SU-DHL-6 (cell line): Measurements from ENCODE around the gene TSPAN18.

Experiments used
- H2AFZ ChIP-seq: fragments of 200-600 bp; sonication (generic); 2 replicates; pipeline ENCODE4 v1.6.1; 2014; ENCODE audit warnings: low read depth, mild to moderate bottlenecking, moderate library complexity, mixed read lengths, antibody characterized with exemption, low read length; ENCODE audit not compliant: severe bottlenecking
- H3F3A ChIP-seq: fragments of 200-600 bp; shearing (Covaris generic); 2 replicates; pipeline ENCODE4 v1.6.0; 2016; ENCODE audit warnings: antibody characterized with exemption, mild to moderate bottlenecking; ENCODE audit not compliant: insufficient read depth
- H3K27ac ChIP-seq: fragments of 200-600 bp; sonication (generic); 2 replicates; pipeline ENCODE4 v1.5.1; 2016; ENCODE audit warnings: low read depth, mild to moderate bottlenecking, low read length, moderate library complexity, mixed read lengths
- H3K27me3 ChIP-seq: fragments of 200-600 bp; sonication (generic), shearing (Covaris generic); 2 replicates; pipeline ENCODE4 v1.6.0; 2014; ENCODE audit warnings: mild to moderate bottlenecking, low read length
- H3K36me3 ChIP-seq: fragments of 200-600 bp; sonication (generic); 2 replicates; pipeline ENCODE4 v1.6.1; 2014; ENCODE audit warnings: mild to moderate bottlenecking, low read length, mixed read lengths
- H3K4me2 ChIP-seq: fragments of 300-600, 200-600 bp; shearing (Covaris generic), sonication (generic); 2 replicates; pipeline ENCODE4 v1.6.0; 2014; ENCODE audit warnings: low read length, low read depth, mild to moderate bottlenecking; ENCODE audit not compliant: poor library complexity, severe bottlenecking
- H3K4me3 ChIP-seq: fragments of 200-600 bp; sonication (generic); 2 replicates; pipeline ENCODE4 v1.5.1; 2014; ENCODE audit warnings: antibody characterized with exemption, low read length, mild to moderate bottlenecking, mixed read lengths; ENCODE audit not compliant: insufficient read depth, poor library complexity, severe bottlenecking
- H3K79me2 ChIP-seq: fragments of 200-600 bp; sonication (generic); 2 replicates; pipeline ENCODE4 v1.6.1; 2014; ENCODE audit warnings: mild to moderate bottlenecking, low read length, moderate library complexity; ENCODE audit not compliant: insufficient read depth
- H3K9ac ChIP-seq: fragments of 200-600 bp; sonication (generic); 2 replicates; pipeline ENCODE4 v1.7.0; 2014; ENCODE audit warnings: mild to moderate bottlenecking, low read length
- H3K9me2 ChIP-seq: fragments of 200-600 bp; sonication (generic); replicated peaks from 2 replicates; pipeline ENCODE4 v1.6.1; 2014; ENCODE audit warnings: low read length; ENCODE audit not compliant: insufficient read depth
- H3K9me3 ChIP-seq: fragments of 200-600 bp; sonication (generic); 2 replicates; pipeline ENCODE4 v1.6.1; 2014; ENCODE audit warnings: low read length, mixed read lengths; ENCODE audit not compliant: insufficient read depth
- H4K20me1 ChIP-seq: fragments of 200-600 bp; sonication (generic); 2 replicates; pipeline ENCODE4 v1.6.1; 2014; ENCODE audit warnings: low read depth, mild to moderate bottlenecking, antibody characterized with exemption, low read length, moderate library complexity, mixed read lengths
- EZH2phosphoT487 ChIP-seq: fragments of 200-600 bp; sonication (generic), shearing (Covaris generic); conservative IDR thresholded peaks from 2 replicates; pipeline ENCODE4 v1.6.1; 2018; ENCODE audit warnings: mild to moderate bottlenecking, antibody characterized with exemption, low read length, moderate library complexity, mixed read lengths
- TF ChIP-seq, protein P1 (sequence below): fragments of 200-600 bp; sonication (generic); IDR thresholded peaks from one replicate; pipeline ENCODE4 v1.5.1; 2017; ENCODE audit warnings: antibody characterized with exemption, mild to moderate bottlenecking, low read length, moderate library complexity; ENCODE audit not compliant: insufficient read depth, poor library complexity, severe bottlenecking

TSPAN18 gene

DNA sequence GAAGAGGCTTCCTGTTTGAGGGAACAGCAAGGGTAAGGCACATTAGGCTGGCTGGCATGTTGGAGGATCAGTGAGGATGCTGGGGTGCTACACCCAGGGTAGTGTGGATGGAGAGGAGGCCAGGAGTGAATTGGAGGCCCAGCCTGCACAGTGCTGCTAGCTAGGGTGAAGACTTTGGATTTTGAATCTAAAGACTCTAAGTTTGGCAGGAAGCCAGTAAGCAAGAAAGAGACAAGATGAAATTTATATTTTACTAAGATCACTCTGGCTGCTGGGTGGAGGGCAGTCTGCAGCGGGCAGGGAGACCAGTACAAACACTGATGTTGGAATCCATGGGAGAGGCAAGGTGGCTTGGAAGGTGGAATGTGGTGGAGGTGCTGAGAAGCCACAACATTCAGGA is 43.6 kb downstream of the TSPAN18 start:
- no peak overlapping the region for H3K27ac ChIP-seq
- no peaks in the 10 kb centered on the region for H3F3A ChIP-seq
- no peaks in the 10 kb centered on the region for H3K9me2 ChIP-seq
- no peak overlapping the region for H3K4me2 ChIP-seq
- no peaks in the 10 kb centered on the region for H3K27me3 ChIP-seq
- no peaks in the 10 kb centered on the region for H3K79me2 ChIP-seq
- H3K36me3 ChIP-seq = no peaks in the 10 kb centered on the region
- H3K9me3 ChIP-seq = no peaks in the 10 kb centered on the region
- H3K9ac ChIP-seq = no peak overlapping the region
- H4K20me1 ChIP-seq = no peaks in the 10 kb centered on the region
- no peak for TF ChIP-seq EZH2phosphoT487
- TF ChIP-seq, protein P1, sequence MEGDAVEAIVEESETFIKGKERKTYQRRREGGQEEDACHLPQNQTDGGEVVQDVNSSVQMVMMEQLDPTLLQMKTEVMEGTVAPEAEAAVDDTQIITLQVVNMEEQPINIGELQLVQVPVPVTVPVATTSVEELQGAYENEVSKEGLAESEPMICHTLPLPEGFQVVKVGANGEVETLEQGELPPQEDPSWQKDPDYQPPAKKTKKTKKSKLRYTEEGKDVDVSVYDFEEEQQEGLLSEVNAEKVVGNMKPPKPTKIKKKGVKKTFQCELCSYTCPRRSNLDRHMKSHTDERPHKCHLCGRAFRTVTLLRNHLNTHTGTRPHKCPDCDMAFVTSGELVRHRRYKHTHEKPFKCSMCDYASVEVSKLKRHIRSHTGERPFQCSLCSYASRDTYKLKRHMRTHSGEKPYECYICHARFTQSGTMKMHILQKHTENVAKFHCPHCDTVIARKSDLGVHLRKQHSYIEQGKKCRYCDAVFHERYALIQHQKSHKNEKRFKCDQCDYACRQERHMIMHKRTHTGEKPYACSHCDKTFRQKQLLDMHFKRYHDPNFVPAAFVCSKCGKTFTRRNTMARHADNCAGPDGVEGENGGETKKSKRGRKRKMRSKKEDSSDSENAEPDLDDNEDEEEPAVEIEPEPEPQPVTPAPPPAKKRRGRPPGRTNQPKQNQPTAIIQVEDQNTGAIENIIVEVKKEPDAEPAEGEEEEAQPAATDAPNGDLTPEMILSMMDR = no peak
- no peak overlapping the region for H2AFZ ChIP-seq
- no peak overlapping the region for H3K4me3 ChIP-seq

DNA sequence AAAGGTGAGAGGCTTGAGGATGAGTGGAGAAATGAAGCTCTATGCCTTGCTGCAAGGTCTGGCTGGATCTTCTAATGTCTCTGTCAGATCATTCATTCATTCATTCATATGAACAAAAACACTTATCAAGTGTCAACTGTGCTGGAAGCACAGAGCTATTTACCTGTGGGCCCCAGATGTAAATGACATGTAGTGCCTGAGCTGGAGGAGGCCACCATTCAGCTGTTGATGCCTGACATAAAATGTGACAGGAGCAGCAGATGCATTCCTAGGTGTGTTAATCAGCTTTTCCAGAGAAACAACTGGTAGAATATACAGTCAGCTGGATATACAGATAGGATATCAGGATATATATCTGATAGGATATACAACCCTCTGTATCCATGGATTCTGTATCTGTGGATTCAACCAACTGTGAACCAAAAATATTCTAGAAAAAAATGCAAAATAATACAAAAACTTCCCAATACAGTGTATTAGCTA is 44.5 kb downstream of the TSPAN18 start:
- H3K4me2 ChIP-seq = no peak overlapping the region

DNA sequence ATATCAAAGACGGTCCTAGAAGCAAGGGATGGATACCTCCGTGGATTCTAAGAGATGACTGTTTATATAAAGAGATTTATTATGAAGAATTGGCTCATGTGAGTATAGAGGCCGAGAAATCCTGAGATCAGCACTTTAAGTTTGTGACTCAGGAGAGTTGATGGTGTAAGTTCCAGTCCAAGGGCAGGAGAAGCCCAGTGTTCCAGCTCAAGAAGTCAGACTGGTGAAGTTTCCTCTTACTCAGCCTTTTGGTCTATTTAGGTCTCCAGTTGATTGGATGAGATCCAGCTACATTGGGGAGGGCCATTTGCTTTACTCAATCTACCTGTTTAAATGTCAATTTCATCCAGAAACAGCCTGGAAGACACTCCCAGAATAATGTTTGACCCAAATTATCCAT is 45.1 kb downstream of the TSPAN18 start:
- H3K4me2 ChIP-seq = no peak overlapping the region
- H3K9me3 ChIP-seq = no peaks in the 10 kb centered on the region
- H4K20me1 ChIP-seq = no peaks in the 10 kb centered on the region
- no peaks in the 10 kb centered on the region for H3F3A ChIP-seq
- H3K9me2 ChIP-seq = no peaks in the 10 kb centered on the region
- no peak overlapping the region for H3K9ac ChIP-seq
- no peak overlapping the region for H3K27ac ChIP-seq
- no peaks in the 10 kb centered on the region for H3K79me2 ChIP-seq
- no peak overlapping the region for H3K4me3 ChIP-seq
- H3K27me3 ChIP-seq = no peaks in the 10 kb centered on the region
- H2AFZ ChIP-seq = no peak overlapping the region
- H3K36me3 ChIP-seq = no peaks in the 10 kb centered on the region
- TF ChIP-seq, protein P1 = no peak
- TF ChIP-seq EZH2phosphoT487 = no peak

More for the DNA sequence above, 44.5 kb downstream of the TSPAN18 start:
- Histone ChIP-seq H3K9ac (no peak overlapping the region), H3F3A (no peaks in the 10 kb centered on the region), H3K9me3 (no peaks in the 10 kb centered on the region), H3K27ac (no peak overlapping the region), H3K4me3 (no peak overlapping the region), H3K79me2 (no peaks in the 10 kb centered on the region), H2AFZ (no peak overlapping the region), H3K36me3 (no peaks in the 10 kb centered on the region), H3K27me3 (no peaks in the 10 kb centered on the region), H3K9me2 (no peaks in the 10 kb centered on the region), H4K20me1 (no peaks in the 10 kb centered on the region)
- no peak for TF ChIP-seq EZH2phosphoT487
- TF ChIP-seq, protein P1 = no peak
